Renal cortical epithelial cell (primary cell): Measurements from ENCODE around the gene NHERF1. TPM values are rescaled to one million over a fixed set of nuclear protein-coding genes. Genes with fewer than 3 reads are reported as not detected.

Experiments
- DNase-seq: peaks from one replicate; pipeline ENCODE4 v3.0.0-alpha.2; 2011; ENCODE audit warnings: low read depth
- total RNA-seq: library from RNA; depleted of rRNA; stranded (reverse); fragments of >200 nt; gene quantifications from 2 replicates; pipeline ENCODE4 v1.2.3, GENCODE V29; 2014

NHERF1 gene
- total RNA-seq, 1 donor from 2014 or later: 28.6 TPM

DNA sequence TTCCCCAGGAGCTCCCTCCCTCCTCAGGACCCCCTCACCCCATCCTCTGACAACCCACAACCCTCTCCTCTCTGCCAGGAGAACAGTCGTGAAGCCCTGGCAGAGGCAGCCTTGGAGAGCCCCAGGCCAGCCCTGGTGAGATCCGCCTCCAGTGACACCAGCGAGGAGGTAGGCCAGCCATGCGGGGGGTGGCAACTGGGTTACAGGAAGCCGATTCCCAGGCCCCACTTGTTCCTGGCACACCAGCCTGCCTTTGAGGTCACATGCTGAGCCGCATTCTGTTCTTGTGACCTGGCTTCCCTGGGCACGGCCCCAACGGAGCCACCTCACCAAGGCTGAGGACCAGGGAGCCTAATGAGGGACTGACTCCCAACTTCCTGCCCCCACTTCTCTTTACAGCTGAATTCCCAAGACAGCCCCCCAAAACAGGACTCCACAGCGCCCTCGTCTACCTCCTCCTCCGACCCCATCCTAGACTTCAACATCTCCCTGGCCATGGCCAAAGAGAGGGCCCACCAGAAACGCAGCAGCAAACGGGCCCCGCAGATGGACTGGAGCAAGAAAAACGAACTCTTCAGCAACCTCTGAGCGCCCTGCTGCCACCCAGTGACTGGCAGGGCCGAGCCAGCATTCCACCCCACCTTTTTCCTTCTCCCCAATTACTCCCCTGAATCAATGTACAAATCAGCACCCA is 19.8 kb downstream of the NHERF1 start:
- DNase-seq: peak; percentile 64

DNA sequence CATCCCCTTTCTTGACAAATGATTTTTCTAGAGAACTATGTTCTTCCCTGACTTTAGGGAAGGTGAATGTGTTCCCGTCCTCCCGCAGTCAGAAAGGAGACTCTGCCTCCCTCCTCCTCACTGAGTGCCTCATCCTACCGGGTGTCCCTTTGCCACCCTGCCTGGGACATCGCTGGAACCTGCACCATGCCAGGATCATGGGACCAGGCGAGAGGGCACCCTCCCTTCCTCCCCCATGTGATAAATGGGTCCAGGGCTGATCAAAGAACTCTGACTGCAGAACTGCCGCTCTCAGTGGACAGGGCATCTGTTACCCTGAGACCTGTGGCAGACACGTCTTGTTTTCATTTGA is 20.3 kb downstream of the NHERF1 start:
- DNase-seq: no peak

DNA sequence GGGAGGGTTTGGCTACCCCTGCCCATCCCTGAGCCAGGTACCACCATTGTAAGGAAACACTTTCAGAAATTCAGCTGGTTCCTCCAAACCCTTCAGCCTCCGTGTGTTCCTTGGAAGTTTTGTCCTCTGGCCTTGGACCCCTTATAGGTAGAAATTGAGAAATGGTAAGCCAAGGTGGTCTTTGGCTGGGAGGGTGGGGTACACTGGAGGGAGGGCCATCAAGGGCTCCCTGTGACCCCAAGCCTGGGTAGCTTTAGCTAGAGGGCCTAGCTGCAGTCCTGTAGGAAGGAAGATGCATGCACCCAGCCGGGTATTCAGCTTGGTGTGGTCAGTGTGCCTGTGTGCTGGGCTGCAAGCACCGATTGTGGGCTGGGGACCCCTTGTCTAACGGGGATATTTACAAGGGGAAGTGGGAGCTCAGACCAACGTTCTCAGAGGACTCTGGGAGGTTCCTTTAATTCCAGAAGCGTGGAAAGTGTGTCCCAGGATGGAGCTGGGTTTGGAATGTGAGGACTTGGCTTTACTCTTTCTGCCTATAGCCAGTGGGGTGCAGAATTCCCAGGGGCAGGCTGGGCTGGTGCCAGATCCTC is 20.9 kb downstream of the NHERF1 start:
- no peak for DNase-seq

DNA sequence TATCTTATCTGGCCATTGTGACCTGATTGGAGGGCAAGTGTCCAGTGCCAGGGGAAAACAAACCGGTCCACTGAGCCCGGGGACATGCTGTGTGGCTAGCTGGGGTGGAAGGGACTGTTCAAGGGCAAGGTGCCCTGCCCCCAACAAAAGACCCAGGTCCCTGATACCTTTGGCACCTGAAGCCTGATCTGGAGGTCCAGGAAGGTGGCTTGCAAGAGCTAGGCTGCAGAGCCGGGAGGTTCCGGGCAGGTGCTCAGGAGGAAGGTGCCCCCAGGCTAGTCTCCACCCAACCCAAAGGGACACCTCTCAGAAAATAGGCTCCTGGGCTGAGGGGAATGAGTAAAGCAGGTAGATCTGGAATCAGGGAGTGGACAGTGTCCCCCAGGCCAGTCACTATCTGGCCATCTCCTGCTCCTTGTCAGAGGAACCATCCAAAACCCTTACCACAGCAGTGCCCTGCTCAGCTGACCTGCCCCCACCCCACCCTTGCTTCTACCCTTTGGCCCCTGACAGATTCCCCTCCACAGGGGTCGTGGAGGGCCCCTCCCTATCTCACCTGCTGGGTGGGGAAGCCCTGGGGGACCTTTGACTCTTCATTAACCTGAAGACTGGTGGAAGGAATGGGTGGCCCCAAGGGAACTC is 21.5 kb downstream of the NHERF1 start:
- DNase-seq: no peak

DNA sequence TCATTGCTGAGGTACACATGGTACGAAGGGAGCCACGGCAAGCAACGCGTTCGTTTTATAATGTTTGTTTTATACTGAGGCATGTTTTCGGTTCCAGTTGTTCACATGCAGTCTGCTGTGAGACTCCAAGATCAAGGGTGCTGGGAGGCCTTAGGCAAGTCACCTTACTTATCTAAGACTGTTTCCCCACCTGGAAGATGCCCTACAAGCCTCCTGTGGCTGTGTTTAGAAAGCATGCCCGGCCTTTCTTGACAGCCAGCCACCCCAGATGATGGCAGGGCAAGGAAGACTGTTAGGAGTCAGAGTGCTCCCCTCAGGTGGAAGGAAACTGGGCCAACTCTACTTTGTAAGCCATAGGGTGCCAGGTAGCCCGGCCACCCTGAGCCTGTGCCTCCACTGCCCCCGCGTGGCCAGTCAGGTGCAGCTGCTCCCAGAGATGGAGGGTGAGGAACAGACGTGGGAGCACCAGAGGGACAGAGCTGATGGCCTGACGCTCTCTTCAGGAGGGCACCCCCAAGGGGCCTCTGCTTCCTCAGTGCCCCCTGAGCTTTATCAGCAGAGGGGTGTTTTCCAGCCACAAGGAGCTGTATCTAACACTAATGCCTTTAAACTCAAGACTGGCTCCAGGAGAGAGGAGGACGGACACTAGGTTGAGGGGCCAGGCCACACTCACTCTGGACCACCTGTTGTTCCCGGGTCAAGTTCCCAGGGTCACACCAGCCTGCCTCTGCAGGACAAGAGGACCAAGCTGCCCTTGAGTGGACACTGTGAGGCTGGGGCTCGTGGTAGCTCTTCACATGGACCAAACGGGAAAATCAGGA is 22.3 kb downstream of the NHERF1 start:
- peak; percentile 44 for DNase-seq

DNA sequence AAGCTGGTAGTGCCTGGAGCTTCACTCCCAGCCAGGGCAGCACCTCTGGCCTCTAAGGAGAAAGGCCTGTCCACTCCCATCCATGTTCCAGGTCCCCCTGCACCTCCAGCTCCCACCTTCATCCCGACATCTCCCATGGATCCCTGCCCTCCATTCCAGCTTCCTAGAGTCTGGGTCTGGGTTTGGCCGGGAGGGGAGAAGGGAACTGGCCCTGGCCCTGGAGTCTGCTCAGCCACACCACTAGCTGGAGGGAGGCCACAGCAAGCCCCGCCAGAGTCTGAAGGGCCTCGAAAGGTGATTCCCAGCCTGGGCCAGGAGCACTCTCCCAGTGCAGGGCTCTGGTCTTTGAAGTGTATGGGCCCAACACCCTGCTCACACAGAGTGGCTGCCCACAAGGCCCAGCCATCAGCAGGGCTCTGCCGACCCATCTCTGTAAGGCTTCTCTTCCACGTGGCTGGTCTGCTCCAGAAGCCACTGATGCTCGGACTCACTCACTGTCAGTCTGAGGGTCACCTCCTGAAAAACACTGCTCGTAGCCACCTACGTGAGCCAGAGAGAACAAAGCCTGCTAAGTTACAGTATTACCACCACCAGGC is 23.0 kb downstream of the NHERF1 start:
- DNase-seq: no peak

- DNase-seq: no peak
Measured at GRCh38 chr17:74772053-74772452, 23.6 kb downstream of the NHERF1 start.

DNA sequence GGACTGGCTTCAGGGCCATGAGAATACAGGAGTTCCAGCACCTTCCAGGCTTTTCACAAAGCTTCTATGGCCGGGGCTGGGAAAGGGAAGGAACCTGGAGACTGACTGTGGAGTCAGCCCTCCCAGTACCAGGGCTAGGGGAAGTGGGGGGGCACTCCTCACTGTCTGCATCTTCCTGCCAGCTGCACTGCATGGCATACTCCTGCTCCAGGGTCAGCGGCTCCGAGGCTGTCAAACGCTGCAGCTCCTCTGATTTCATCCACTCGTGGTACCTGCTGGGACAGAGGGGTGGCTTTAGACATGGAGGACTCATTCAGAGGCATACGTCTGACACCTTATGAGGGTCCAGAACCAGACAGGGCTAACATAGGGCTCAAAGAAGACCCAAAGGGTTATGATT is 25.0 kb downstream of the NHERF1 start:
- DNase-seq: no peak

GRCh38 chr17:74773871-74774286 is 25.5 kb downstream of the NHERF1 start:
- DNase-seq: peak; percentile 30

DNA sequence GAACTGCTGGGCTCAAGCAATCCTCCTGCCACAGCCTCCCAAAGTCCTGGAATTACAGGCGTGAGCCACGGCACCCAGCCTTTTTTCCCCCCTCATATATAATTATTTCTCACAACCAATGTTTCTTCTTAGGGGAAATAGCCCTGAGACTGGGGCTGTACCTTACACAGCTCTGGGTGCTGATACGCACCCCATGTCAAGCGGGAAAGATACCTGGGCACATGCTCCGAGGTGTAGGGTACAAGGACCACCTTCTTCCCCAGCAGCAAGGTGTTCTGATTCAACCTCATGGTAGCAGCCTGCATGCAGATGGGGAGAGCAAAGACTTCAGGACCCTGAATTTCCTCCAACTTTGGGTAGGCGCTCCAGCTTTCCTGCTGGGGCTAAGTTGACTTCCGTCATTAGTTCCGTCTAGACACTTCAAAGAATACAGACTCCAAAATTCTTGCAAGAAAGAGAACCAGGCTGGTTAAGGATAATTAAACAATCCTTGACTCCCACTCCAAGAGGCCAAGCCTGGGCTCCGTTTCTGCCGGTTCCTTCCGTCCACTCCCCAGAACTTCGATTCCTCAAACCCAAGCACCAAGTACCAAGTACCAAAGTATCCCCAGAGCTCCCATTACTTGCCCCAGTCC is 27.1 kb downstream of the NHERF1 start:
- DNase-seq: no peak

GRCh38 chr17:74776044-74776962 is 27.9 kb downstream of the NHERF1 start, which contains the start of gene NAT9:
NAT9 (minus strand) TSS chr17:74776345; CDS start chr17:74775698, 647 bp downstream.
- DNase-seq: peak; percentile 81

GRCh38 chr17:74776990-74777389 is 28.6 kb downstream of the NHERF1 start:
- no peak for DNase-seq

GRCh38 chr17:74777901-74778515 is 29.6 kb downstream of the NHERF1 start:
- no peak for DNase-seq

- no peak for DNase-seq
Measured at GRCh38 chr17:74778960-74779359, 30.5 kb downstream of the NHERF1 start.

DNA sequence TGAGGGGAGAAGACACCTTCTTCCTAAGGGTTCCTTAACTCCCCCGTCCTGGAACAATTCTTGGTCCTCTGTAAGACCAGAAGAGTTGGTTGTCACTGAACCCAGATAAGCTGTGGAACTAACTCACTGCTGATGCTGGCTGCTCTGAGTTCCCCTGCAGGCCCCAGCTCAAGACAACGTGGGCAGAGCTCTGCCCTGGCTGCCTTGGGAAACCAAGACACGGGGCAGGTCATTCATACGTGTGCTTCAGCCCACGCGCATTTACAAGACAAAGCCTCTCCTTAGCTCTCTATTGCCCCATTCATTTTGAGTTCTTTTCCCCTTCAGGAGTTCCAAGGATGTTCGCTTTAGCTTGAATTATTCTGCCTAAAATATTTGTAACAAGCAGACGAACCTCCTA is 31.1 kb downstream of the NHERF1 start:
- DNase-seq: no peak

DNA sequence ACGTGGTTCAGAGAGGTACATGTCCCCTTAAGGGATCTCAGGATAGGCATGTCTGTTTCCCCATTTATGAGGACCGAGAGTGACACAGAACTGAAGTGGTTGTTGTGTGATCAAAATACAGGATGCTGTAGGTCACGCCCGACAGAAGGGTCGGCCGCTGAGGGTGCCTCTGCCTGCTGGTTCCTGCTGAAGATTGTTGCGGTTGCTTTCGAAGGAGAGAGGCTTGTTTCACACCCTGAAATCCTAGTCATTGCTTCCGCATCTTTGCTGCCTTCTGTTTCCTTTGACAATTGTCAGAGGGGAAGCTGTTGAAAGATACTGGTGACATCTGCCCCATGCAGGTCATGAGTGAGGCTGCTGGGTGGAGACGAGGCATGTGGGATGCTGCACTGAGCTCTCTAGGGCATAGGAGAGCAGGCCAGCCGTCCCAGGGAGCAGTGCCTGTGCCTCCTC is 31.5 kb downstream of the NHERF1 start:
- DNase-seq: no peak

GRCh38 chr17:74780443-74781238 is 32.2 kb downstream of the NHERF1 start:
- DNase-seq: peak; percentile 43

GRCh38 chr17:74782571-74782970 is 34.1 kb downstream of the NHERF1 start:
- no peak for DNase-seq
